ENCODE data around the gene RC3H1.

- TF ChIP-seq EP300 (IDR thresholded peaks at IDR 0.05; ENCODE audit: borderline replicate concordance) (no peak), YY1 (IDR thresholded peaks at IDR 0.05; ENCODE audit: low read depth) (no peak), TCF12 (IDR thresholded peaks at IDR 0.05; ENCODE audit: low read depth) (no peak), RAD21 (IDR thresholded peaks at IDR 0.05; ENCODE audit: low read depth) (no peak), TAF1 (IDR thresholded peaks at IDR 0.05; ENCODE audit: low read depth) (no peak), CEBPB (IDR thresholded peaks at IDR 0.05) (no peak)
Measured at GRCh38 chr1:174070614-174071013, 48.5 kb upstream of the RC3H1 start.
